HCT116 (cell line): Measurements from ENCODE around the gene TMEM204. TPM values are rescaled to one million over a fixed set of nuclear protein-coding genes. Genes with fewer than 3 reads are reported as not detected.
A peak's percentile ranks its signal among the peaks of the same experiment; 100 is the strongest.

Source experiments
- ATAC-seq: fragments of 200-7000 bp; cut with Tn5 transposase; 2 replicates; pipeline ENCODE4 v1.9.1; 2020; ENCODE audit warnings: mild to moderate bottlenecking, moderate library complexity
- BruUV-seq: library from RNA; stranded (reverse); fragments of 400-500 nt; replicated peaks from 2 replicates; lab custom pipeline; 2021; lab: Mats Ljungman, UMichigan
- CTCF ChIA-PET: fragments of 300-600 bp; sonication (Branson Sonifier 250); formaldehyde crosslinking; loops from one replicate; lab custom pipeline; 2021; ENCODE audit warnings: antibody characterized with exemption; lab: Charles Lee
- POLR2A ChIA-PET: fragments of 300-600, 350-600 bp; sonication (Branson Sonifier 250); formaldehyde crosslinking; loops from one replicate; lab custom pipeline; 2021; ENCODE audit warnings: antibody characterized with exemption; lab: Charles Lee
- RAD21 ChIA-PET, 2 experiments: fragments of 300-600 bp; sonication (Branson Sonifier 250); formaldehyde crosslinking; loops; one replicate each; lab custom pipeline; 2023; ENCODE audit warnings: low total read pairs in 2 of 2; ENCODE audit not compliant: uncharacterized antibody in 2 of 2, unreplicated experiment in 2 of 2, low non-redundant PET in 1 of 2; lab: Charles Lee
- DNase-seq: peaks from one replicate; pipeline ENCODE4 v3.0.0-alpha.2; 2010; ENCODE audit warnings: low read depth, low spot score
- H2AFZ ChIP-seq: fragments of 200-600 bp; shearing (Covaris generic), sonication (generic); 2 replicates; pipeline ENCODE4 v1.6.1; 2017; ENCODE audit warnings: low read depth, mixed run types, mixed read lengths, antibody characterized with exemption, low read length; ENCODE audit not compliant: poor library complexity, severe bottlenecking
- H3K27ac ChIP-seq: 2 replicates; pipeline ENCODE4 v1.5.1; 2012; ENCODE audit warnings: low read depth, low read length
- H3K27me3 ChIP-seq: fragments of 200-600 bp; sonication (generic); 2 replicates; pipeline ENCODE4 v1.6.1; 2016; ENCODE audit warnings: mixed run types, low read length, mixed read lengths; ENCODE audit not compliant: insufficient read depth
- H3K36me3 ChIP-seq, 2 experiments: fragments of 200-500 bp in 1 of 2; fragments of 200-600 bp in 1 of 2; sonication (Bioruptor generic) in 1 of 2; sonication (generic) in 1 of 2; 2 replicates each; pipeline versions ENCODE4 v1.5.1 to v1.6.1; 2014 to 2016; ENCODE audit warnings: low read length in 2 of 2, inconsistent platforms in 1 of 2, mixed read lengths in 1 of 2, mixed run types in 1 of 2; ENCODE audit not compliant: insufficient read depth in 2 of 2, control insufficient read depth in 1 of 2
- H3K4me1 ChIP-seq, 2 experiments: fragments of 200-600 bp in 1 of 2; sonication (generic) in 1 of 2; 2 replicates each; pipeline versions ENCODE4 v1.5.1 to v1.6.1; 2012 to 2017; ENCODE audit warnings: low read length in 2 of 2, inconsistent platforms in 1 of 2, mild to moderate bottlenecking in 1 of 2, mixed read lengths in 1 of 2, mixed run types in 1 of 2, moderate library complexity in 1 of 2; ENCODE audit not compliant: insufficient read depth in 2 of 2, control insufficient read depth in 1 of 2
- H3K4me2 ChIP-seq: fragments of 200-600 bp; sonication (generic); 2 replicates; pipeline ENCODE4 v1.6.1; 2017; ENCODE audit warnings: mixed run types, low read length, mixed read lengths
- H3K4me3 ChIP-seq, 2 experiments: fragments of 200-600 bp in 1 of 2; sonication (generic) in 1 of 2; replicated peaks in 1 of 2; 2 replicates each; pipeline ENCODE4 v1.5.1; 2011 to 2016; ENCODE audit warnings: low read length in 2 of 2, control low read depth in 1 of 2, low read depth in 1 of 2, mild to moderate bottlenecking in 1 of 2, mixed read lengths in 1 of 2, mixed run types in 1 of 2
- H3K79me2 ChIP-seq: fragments of 200-600 bp; sonication (generic); 2 replicates; pipeline ENCODE4 v1.6.1; 2017; ENCODE audit warnings: mild to moderate bottlenecking, mixed run types, low read length, moderate library complexity, mixed read lengths; ENCODE audit not compliant: insufficient read depth
- H3K9ac ChIP-seq: fragments of 200-600 bp; sonication (generic); 2 replicates; pipeline ENCODE4 v1.6.1; 2016; ENCODE audit warnings: low read length, mixed read lengths
- H3K9me2 ChIP-seq: fragments of 200-600 bp; sonication (generic), shearing (Covaris generic); 2 replicates; pipeline ENCODE4 v1.6.1; 2017; ENCODE audit warnings: mixed run types, mild to moderate bottlenecking, moderate library complexity; ENCODE audit not compliant: insufficient read depth
- H3K9me3 ChIP-seq, 2 experiments: fragments of 200-500 bp in 1 of 2; fragments of 200-600 bp in 1 of 2; sonication (Bioruptor generic) in 1 of 2; sonication (generic) in 1 of 2; 2 replicates each; pipeline ENCODE4 v1.6.1; 2014 to 2017; ENCODE audit warnings: low read length in 2 of 2, mixed read lengths in 2 of 2, inconsistent platforms in 1 of 2, low read depth in 1 of 2, mild to moderate bottlenecking in 1 of 2, mixed run types in 1 of 2, moderate library complexity in 1 of 2; ENCODE audit not compliant: control insufficient read depth in 1 of 2, insufficient read depth in 1 of 2
- H4K20me1 ChIP-seq: fragments of 200-600 bp; sonication (generic), shearing (Covaris generic); 2 replicates; pipeline ENCODE4 v1.6.1; 2017; ENCODE audit warnings: mixed run types, mild to moderate bottlenecking, moderate library complexity; ENCODE audit not compliant: insufficient read depth
- RAD21 ChIP-seq: IDR thresholded peaks from 2 replicates; pipeline ENCODE4 v1.6.1; 2012; ENCODE audit warnings: low read depth, mild to moderate bottlenecking
- TCF7L2 ChIP-seq: IDR thresholded peaks from 2 replicates; pipeline ENCODE4 v1.7.0; 2011; ENCODE audit warnings: borderline replicate concordance, inconsistent platforms; ENCODE audit not compliant: insufficient read depth, insufficient read length; ENCODE audit errors: extremely low read depth
- ZFX ChIP-seq: fragments of 450-650 bp; IDR thresholded peaks from 2 replicates; pipeline ENCODE4 v1.6.1; 2017
- ZNF274 ChIP-seq: fragments of 200-500 bp; sonication (Bioruptor generic); IDR thresholded peaks from 2 replicates; pipeline ENCODE4 v1.6.1; 2014; ENCODE audit warnings: mild to moderate bottlenecking, low read depth, low read length, inconsistent platforms
- intact Hi-C: fragments of 100-400 bp; cut with micrococcal nuclease; formaldehyde crosslinking; loops from 2 replicates; pipeline ENCODE4 v1.10.0; 2022
- total RNA-seq: library from RNA; stranded (reverse); gene quantifications from one replicate; pipeline ENCODE4 v1.2.1, GENCODE V29; 2021; ENCODE audit not compliant: unreplicated experiment
- TF ChIP-seq, protein P1 (sequence below): IDR thresholded peaks from 2 replicates; pipeline ENCODE4 v1.6.1; 2012; ENCODE audit warnings: low read depth
- TF ChIP-seq, protein P2 (sequence below), 3 experiments: fragments of 200-600 bp in 1 of 3; sonication (generic) in 1 of 3; IDR thresholded peaks in 2 of 3; conservative IDR thresholded peaks in 1 of 3; 2 replicates each; pipeline ENCODE4 v1.5.1; 2012 to 2017; ENCODE audit warnings: low read depth in 2 of 3, low read length in 2 of 3, antibody characterized with exemption in 1 of 3, borderline replicate concordance in 1 of 3, control low read depth in 1 of 3, mild to moderate bottlenecking in 1 of 3, mixed read lengths in 1 of 3, mixed run types in 1 of 3, moderate library complexity in 1 of 3; ENCODE audit not compliant: insufficient read depth in 1 of 3

The TMEM204 gene
- total RNA-seq, 1 experiment from 2014 or later, result 0.22 TPM

GRCh38 chr16:1541293-1542165, 8.1 kb downstream of the TMEM204 start:
- H3K4me2 ChIP-seq, result peak overlapping the region; percentile 73
- TF ChIP-seq, protein P1, sequence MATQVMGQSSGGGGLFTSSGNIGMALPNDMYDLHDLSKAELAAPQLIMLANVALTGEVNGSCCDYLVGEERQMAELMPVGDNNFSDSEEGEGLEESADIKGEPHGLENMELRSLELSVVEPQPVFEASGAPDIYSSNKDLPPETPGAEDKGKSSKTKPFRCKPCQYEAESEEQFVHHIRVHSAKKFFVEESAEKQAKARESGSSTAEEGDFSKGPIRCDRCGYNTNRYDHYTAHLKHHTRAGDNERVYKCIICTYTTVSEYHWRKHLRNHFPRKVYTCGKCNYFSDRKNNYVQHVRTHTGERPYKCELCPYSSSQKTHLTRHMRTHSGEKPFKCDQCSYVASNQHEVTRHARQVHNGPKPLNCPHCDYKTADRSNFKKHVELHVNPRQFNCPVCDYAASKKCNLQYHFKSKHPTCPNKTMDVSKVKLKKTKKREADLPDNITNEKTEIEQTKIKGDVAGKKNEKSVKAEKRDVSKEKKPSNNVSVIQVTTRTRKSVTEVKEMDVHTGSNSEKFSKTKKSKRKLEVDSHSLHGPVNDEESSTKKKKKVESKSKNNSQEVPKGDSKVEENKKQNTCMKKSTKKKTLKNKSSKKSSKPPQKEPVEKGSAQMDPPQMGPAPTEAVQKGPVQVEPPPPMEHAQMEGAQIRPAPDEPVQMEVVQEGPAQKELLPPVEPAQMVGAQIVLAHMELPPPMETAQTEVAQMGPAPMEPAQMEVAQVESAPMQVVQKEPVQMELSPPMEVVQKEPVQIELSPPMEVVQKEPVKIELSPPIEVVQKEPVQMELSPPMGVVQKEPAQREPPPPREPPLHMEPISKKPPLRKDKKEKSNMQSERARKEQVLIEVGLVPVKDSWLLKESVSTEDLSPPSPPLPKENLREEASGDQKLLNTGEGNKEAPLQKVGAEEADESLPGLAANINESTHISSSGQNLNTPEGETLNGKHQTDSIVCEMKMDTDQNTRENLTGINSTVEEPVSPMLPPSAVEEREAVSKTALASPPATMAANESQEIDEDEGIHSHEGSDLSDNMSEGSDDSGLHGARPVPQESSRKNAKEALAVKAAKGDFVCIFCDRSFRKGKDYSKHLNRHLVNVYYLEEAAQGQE, result no peak
- TF ChIP-seq TCF7L2 (no peak), ZNF274 (no peak), ZFX (no peak), RAD21 (no peak)
- TF ChIP-seq, protein P2, sequence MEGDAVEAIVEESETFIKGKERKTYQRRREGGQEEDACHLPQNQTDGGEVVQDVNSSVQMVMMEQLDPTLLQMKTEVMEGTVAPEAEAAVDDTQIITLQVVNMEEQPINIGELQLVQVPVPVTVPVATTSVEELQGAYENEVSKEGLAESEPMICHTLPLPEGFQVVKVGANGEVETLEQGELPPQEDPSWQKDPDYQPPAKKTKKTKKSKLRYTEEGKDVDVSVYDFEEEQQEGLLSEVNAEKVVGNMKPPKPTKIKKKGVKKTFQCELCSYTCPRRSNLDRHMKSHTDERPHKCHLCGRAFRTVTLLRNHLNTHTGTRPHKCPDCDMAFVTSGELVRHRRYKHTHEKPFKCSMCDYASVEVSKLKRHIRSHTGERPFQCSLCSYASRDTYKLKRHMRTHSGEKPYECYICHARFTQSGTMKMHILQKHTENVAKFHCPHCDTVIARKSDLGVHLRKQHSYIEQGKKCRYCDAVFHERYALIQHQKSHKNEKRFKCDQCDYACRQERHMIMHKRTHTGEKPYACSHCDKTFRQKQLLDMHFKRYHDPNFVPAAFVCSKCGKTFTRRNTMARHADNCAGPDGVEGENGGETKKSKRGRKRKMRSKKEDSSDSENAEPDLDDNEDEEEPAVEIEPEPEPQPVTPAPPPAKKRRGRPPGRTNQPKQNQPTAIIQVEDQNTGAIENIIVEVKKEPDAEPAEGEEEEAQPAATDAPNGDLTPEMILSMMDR (IDR thresholded peaks at IDR 0.05 in 2 of 3, conservative IDR thresholded peaks at IDR 0.05 in 1 of 3; ENCODE audit: borderline replicate concordance in 1 of 3, insufficient read depth in 1 of 3, low read depth in 2 of 3, low read length in 2 of 3), result no peak
- H2AFZ ChIP-seq, result no peak overlapping the region
- peaks cover 19 to 25% of the 10 kb centered on the region in 2 experiments for H3K4me1 ChIP-seq
- H3K27ac ChIP-seq, result no peak overlapping the region; the same call in 1 of the 2 replicates
- H3K27me3 ChIP-seq, result no peaks in the 10 kb centered on the region
- ChIA-PET RAD21 (no interaction called here), POLR2A (interaction anchor here (0.5 kb wide), 1 partner anchor 12 kb away, joined by 3 read pairs; no protein-coding TSS in a partner anchor), CTCF (no interaction called here)
- ATAC-seq, result no peak
- H3K4me3 ChIP-seq, result no peak overlapping the region
- no peak for DNase-seq
- no peaks in the 10 kb centered on the region for H4K20me1 ChIP-seq
- H3K36me3 ChIP-seq, result no peaks in the 10 kb centered on the region
- no peaks in the 10 kb centered on the region for H3K9me3 ChIP-seq
- intact Hi-C loops, result no loop called here
- no TSS peak for BruUV-seq
- H3K9me2 ChIP-seq, result no peaks in the 10 kb centered on the region
- H3K9ac ChIP-seq, result no peak overlapping the region
- H3K79me2 ChIP-seq, result no peaks in the 10 kb centered on the region
